ENCODE data around the gene UBXN10. TPM values are rescaled to one million over a fixed set of nuclear protein-coding genes. Genes with fewer than 3 reads are reported as not detected.

Gene UBXN10
- total RNA-seq, result 0.87 TPM
- long read RNA-seq, full-length matches to known transcripts, result 2 of 2 reads
- long read RNA-seq, partial matches to known transcripts, result 0 of 2 reads
- long read RNA-seq, other reads (novel, unspliced or antisense), result 0 of 2 reads

- no peaks in the 10 kb centered on the region for H3K36me3 ChIP-seq
- intact Hi-C loops (cut with DNase I), result no loop called here
- no peak for TF ChIP-seq CTCF (IDR thresholded peaks at IDR 0.05)
- H3K4me3 ChIP-seq, result peak within 1 kb of the TSS; percentile 49
- peaks cover 19% of the 10 kb centered on the region for H3K4me1 ChIP-seq
- no peaks in the 10 kb centered on the region for H3K9me3 ChIP-seq
- H3K27ac ChIP-seq, result peak within 1 kb of the TSS; percentile 66
- DNase-seq (peak; percentile 82), ATAC-seq (peak; percentile 72)
- no peaks in the 10 kb centered on the region for H3K27me3 ChIP-seq
These were observed at the start of gene UBXN10, which contains the start of gene PLA2G2C for GRCh38 chr1:20185834-20186782. Gene UBXN10, plus strand, starts transcription at chr1:20186096. Its CDS starts 4,466 bp downstream, at chr1:20190562. Gene PLA2G2C, minus strand, starts transcription at chr1:20186518. Its CDS starts 9,155 bp downstream, at chr1:20177363.

- no peak for ATAC-seq
- no peaks in the 10 kb centered on the region for H3K9me3 ChIP-seq
- no peaks in the 10 kb centered on the region for H3K36me3 ChIP-seq
- H3K27me3 ChIP-seq, result no peaks in the 10 kb centered on the region
- intact Hi-C loops (cut with DNase I), result no loop called here
- no peak for DNase-seq
- no peak overlapping the region for H3K4me3 ChIP-seq
- TF ChIP-seq CTCF (IDR thresholded peaks at IDR 0.05), result no peak
- H3K27ac ChIP-seq, result no peak overlapping the region
- no peaks in the 10 kb centered on the region for H3K4me1 ChIP-seq
These were observed 49.6 kb upstream of the UBXN10 start for GRCh38 chr1:20136249-20136648.

GRCh38 chr1:20137055-20137454 lies 48.8 kb upstream of the UBXN10 start:
- peak; percentile 59 for ATAC-seq
- no peak for TF ChIP-seq CTCF (IDR thresholded peaks at IDR 0.05)
- peak; percentile 56 for DNase-seq
- H3K9me3 ChIP-seq, result no peaks in the 10 kb centered on the region
- no peaks in the 10 kb centered on the region for H3K36me3 ChIP-seq
- intact Hi-C loops (cut with DNase I), result no loop called here
- H3K4me1 ChIP-seq, result no peaks in the 10 kb centered on the region
- H3K27ac ChIP-seq, result no peak overlapping the region
- H3K4me3 ChIP-seq, result no peak overlapping the region
- H3K27me3 ChIP-seq, result no peaks in the 10 kb centered on the region

GRCh38 chr1:20137604-20138003 lies 48.3 kb upstream of the UBXN10 start:
- H3K4me1 ChIP-seq, result no peaks in the 10 kb centered on the region
- H3K27me3 ChIP-seq, result no peaks in the 10 kb centered on the region
- H3K27ac ChIP-seq, result no peak overlapping the region
- DNase-seq, result no peak
- H3K36me3 ChIP-seq, result no peaks in the 10 kb centered on the region
- no peak for ATAC-seq
- H3K4me3 ChIP-seq, result no peak overlapping the region
- no peaks in the 10 kb centered on the region for H3K9me3 ChIP-seq
- intact Hi-C loops (cut with DNase I), result no loop called here
- no peak for TF ChIP-seq CTCF (IDR thresholded peaks at IDR 0.05)

GRCh38 chr1:20138346-20138745 lies 47.5 kb upstream of the UBXN10 start:
- H3K4me3 ChIP-seq, result no peak overlapping the region
- TF ChIP-seq CTCF (IDR thresholded peaks at IDR 0.05), result no peak
- ATAC-seq (no peak), DNase-seq (no peak)
- no peaks in the 10 kb centered on the region for H3K36me3 ChIP-seq
- intact Hi-C loops (cut with DNase I), result no loop called here
- no peaks in the 10 kb centered on the region for H3K4me1 ChIP-seq
- no peaks in the 10 kb centered on the region for H3K27me3 ChIP-seq
- no peak overlapping the region for H3K27ac ChIP-seq
- H3K9me3 ChIP-seq, result no peaks in the 10 kb centered on the region

Measured in upper lobe of right lung (tissue), 1 donor.